Mesodermal cell (in vitro differentiated cells): Measurements from ENCODE around the gene IDI1.

ENCODE experiments used
- H3K27ac ChIP-seq: 2 replicates; pipeline ENCODE4 v1.7.0; 2013; ENCODE audit warnings: mild to moderate bottlenecking, low read depth, low read length, moderate library complexity; ENCODE audit not compliant: severe bottlenecking
- H3K36me3 ChIP-seq: 2 replicates; pipeline ENCODE4 v1.7.1; 2013; ENCODE audit warnings: mild to moderate bottlenecking, low read length, moderate library complexity; ENCODE audit not compliant: control insufficient read depth, insufficient read depth
- H3K4me1 ChIP-seq: one replicate; pipeline ENCODE4 v1.7.1; 2013; ENCODE audit warnings: mild to moderate bottlenecking, low read length; ENCODE audit not compliant: insufficient read depth, control insufficient read depth, poor library complexity, severe bottlenecking
- H3K4me3 ChIP-seq: 2 replicates; pipeline ENCODE4 v1.7.0; 2013; ENCODE audit warnings: low read length, control low read depth, mild to moderate bottlenecking; ENCODE audit not compliant: insufficient read depth, poor library complexity, severe bottlenecking; ENCODE audit errors: extremely low read depth
- H3K9me3 ChIP-seq: 2 replicates; pipeline ENCODE4 v1.7.1; 2013; ENCODE audit warnings: mild to moderate bottlenecking, low read length, moderate library complexity; ENCODE audit not compliant: control insufficient read depth
- WGBS, 2 experiments: methylation state at CpG; one replicate each; pipeline ENCODE4 v1.1.5; 2013; ENCODE audit warnings: missing lambda C conversion rate in 2 of 2; ENCODE audit not compliant: insufficient coverage in 2 of 2; 5-methylcytosine and 5-hydroxymethylcytosine counted together

Gene IDI1

GRCh38 chr10:1061930-1062774 lies 13.2 kb upstream of the IDI1 start:
- WGBS, 2 experiments = 94% methylated on average over 6 of the region's 7 CpGs

GRCh38 chr10:1059902-1060301 lies 11.0 kb upstream of the IDI1 start:
- no peaks in the 10 kb centered on the region for H3K9me3 ChIP-seq
- H3K4me3 ChIP-seq = no peak overlapping the region
- peaks cover 16% of the 10 kb centered on the region for H3K4me1 ChIP-seq
- H3K36me3 ChIP-seq = peaks cover 24% of the 10 kb centered on the region
- no peak overlapping the region for H3K27ac ChIP-seq
- 96 to 97% methylated on average over 8 of the region's 8 CpGs for WGBS, 2 experiments

More at GRCh38 chr10:1061930-1062774, 13.2 kb upstream of the IDI1 start:
- H3K4me3 ChIP-seq = no peak overlapping the region
- peaks cover 22% of the 10 kb centered on the region for H3K36me3 ChIP-seq
- H3K9me3 ChIP-seq = no peaks in the 10 kb centered on the region
- peak overlapping the region; percentile 29 for H3K27ac ChIP-seq
- peaks cover 12% of the 10 kb centered on the region for H3K4me1 ChIP-seq

DNA sequence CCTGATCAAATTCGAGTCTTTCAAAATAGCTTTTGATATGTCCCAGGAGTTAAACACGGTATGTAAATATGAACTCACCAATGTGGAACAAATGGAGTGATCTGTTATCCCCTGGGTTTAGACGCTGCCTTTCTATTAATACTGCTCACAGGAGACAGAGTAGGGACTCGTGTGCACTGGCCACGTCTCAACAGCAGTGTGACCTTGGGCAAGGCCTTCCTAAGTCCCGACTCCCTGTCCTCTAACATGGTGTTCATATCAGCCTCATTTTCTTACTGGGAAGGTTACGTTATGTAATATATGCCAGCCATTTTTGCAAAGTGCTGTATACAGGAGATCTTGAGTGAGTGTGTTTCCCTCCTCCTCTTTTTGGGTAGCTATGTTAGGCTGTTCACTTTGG lies 9.1 kb upstream of the IDI1 start:
- Histone ChIP-seq H3K4me3 (peak overlapping the region; percentile 5), H3K9me3 (no peaks in the 10 kb centered on the region), H3K27ac (no peak overlapping the region), H3K36me3 (peaks cover 31% of the 10 kb centered on the region), H3K4me1 (peaks cover 23% of the 10 kb centered on the region)
- WGBS, 2 experiments = 86 to 90% methylated on average over 5 of the region's 7 CpGs

GRCh38 chr10:1057106-1057657 lies 8.3 kb upstream of the IDI1 start:
- no peak overlapping the region for H3K27ac ChIP-seq
- 0% methylated on average over 19 to 21 of the region's 26 CpGs for WGBS, 2 experiments
- H3K4me3 ChIP-seq = peak overlapping the region; percentile 99
- H3K9me3 ChIP-seq = no peaks in the 10 kb centered on the region
- H3K4me1 ChIP-seq = peaks cover 20% of the 10 kb centered on the region
- H3K36me3 ChIP-seq = peaks cover 38% of the 10 kb centered on the region

DNA sequence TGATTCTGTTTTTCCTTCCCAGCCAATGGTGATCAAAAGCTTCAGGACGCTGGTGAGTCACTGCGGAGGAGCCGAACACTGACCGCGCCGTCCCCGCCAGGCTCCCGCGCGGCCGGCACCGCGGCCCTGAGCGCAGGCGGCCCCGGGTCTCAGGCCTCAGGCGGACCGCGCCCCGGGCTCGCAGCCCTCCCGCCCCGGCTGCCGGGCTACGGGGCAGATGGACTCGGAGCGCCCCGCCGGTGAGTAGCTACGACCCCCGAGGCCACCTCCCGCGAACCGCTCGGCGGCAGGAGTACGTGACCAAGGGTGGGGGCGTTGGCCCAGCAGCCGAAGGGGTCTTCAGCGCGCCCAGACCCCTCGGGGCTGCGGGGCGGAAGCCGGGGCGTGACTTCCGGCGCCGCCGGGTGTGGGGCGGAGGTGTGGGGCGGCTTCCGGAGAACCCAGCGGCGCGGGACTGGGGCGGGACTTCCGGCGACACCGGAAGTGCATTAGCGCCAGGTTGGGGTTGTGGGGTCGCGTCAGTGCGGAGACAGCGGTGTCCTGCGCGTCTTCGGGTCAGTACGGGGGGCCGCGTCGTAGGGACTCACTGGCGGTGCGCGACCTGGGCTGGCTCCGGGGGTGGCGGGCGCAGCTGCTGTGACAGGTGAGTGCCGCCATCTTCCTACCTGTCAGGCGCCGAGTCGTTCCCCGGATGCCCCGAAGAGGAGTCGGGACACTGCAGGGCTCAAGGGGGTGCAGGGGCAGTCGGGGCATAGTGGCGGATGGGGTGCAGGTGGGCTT lies 7.6 kb upstream of the IDI1 start, which contains the start of gene WDR37:
Gene WDR37, plus strand, starts transcription at position 60 of the 780 bp plus-strand sequence. CDS start 15,771 bp downstream, outside the sequence.
- Histone ChIP-seq H3K27ac (peak within 1 kb of the TSS; percentile 98), H3K4me1 (peaks cover 15% of the 10 kb centered on the region), H3K36me3 (peaks cover 43% of the 10 kb centered on the region), H3K9me3 (no peaks in the 10 kb centered on the region), H3K4me3 (peak within 1 kb of the TSS; percentile 99)
- 0 to 1% methylated on average over 69 to 75 of the region's 87 CpGs for WGBS, 2 experiments

GRCh38 chr10:1054684-1055083 lies 5.8 kb upstream of the IDI1 start:
- peaks cover 21% of the 10 kb centered on the region for H3K4me1 ChIP-seq
- 89 to 91% methylated on average over 5 to 6 of the region's 6 CpGs for WGBS, 2 experiments
- H3K4me3 ChIP-seq = peak overlapping the region; percentile 99
- H3K27ac ChIP-seq = no peak overlapping the region
- H3K36me3 ChIP-seq = peaks cover 45% of the 10 kb centered on the region
- H3K9me3 ChIP-seq = no peaks in the 10 kb centered on the region

DNA sequence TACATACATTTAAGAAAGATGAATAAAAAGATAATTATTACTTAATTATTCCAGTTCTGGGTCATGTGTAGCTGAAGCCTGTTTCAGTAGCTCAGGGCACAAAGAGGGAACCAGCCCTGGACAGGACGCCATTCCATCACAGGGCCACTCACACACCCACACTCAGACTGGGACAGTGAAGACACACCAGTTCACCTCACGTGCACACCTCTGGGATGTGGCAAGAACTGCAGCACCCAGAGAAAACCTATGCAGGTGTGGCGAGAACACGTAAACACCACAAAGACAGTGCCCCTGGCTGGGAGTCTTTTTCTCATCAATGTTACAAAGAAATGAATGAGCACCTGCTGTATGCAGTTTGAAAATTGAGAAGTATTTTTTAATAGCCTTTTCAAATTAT lies 1.6 kb upstream of the IDI1 start:
- Histone ChIP-seq H3K9me3 (no peaks in the 10 kb centered on the region), H3K4me3 (peak overlapping the region; percentile 98), H3K4me1 (peaks cover 21% of the 10 kb centered on the region), H3K36me3 (peaks cover 60% of the 10 kb centered on the region), H3K27ac (no peak overlapping the region)
- WGBS, 2 experiments = 60 to 73% methylated on average over 4 of the region's 4 CpGs

DNA sequence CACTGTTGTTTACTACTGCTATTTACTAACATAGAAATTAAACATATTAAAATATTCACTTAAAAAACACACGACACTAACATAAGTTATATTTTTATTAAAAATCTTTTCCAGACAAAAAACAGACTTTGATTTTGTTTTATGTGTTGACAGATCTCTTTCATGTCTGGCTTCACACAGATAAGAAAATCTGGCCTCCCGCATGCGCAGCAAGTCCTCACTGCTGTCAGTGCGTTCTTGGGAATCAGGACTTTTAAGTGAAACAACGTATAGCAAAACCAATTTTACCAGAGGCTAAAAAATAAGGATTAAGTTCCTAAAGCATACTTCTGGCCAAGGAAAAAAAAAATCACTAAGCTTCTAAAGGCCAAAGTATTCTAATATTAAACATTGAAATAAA lies 1.2 kb upstream of the IDI1 start:
- H3K4me1 ChIP-seq = peaks cover 20% of the 10 kb centered on the region
- H3K36me3 ChIP-seq = peaks cover 64% of the 10 kb centered on the region
- peak overlapping the region; percentile 99 for H3K27ac ChIP-seq
- WGBS, 2 experiments = 30 to 40% methylated on average over 2 to 3 of the region's 5 CpGs
- no peaks in the 10 kb centered on the region for H3K9me3 ChIP-seq
- H3K4me3 ChIP-seq = peak overlapping the region; percentile 98

- Histone ChIP-seq H3K9me3 (no peaks in the 10 kb centered on the region), H3K27ac (peak overlapping the region; percentile 99), H3K36me3 (peaks cover 65% of the 10 kb centered on the region), H3K4me3 (peak overlapping the region; percentile 98), H3K4me1 (peaks cover 13% of the 10 kb centered on the region)
- WGBS, 2 experiments = 0 to 1% methylated on average over 19 to 29 of the region's 34 CpGs
These were observed 573 bp upstream of the IDI1 start for GRCh38 chr10:1049425-1049958.

DNA sequence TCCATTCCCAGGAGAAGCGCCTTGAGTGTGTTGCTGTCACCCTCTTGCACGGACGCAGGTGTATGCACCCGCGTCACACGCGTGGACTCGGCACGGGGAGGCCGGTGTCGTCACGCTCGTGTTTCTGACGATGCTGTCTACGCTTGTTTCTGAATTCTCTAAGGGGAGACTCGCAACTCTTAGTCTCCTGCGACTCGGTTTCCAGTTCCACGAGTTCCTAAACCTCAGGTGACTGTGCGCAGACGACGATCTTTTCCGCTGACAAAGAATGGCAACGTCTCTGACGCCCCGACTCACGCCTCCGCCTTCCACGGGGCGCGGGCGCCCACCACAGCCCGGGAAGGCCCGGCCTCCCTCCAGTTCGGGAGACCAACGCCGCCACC lies 579 bp downstream of the IDI1 start:
- peaks cover 65% of the 10 kb centered on the region for H3K36me3 ChIP-seq
- 0 to 1% methylated on average over 37 of the region's 37 CpGs for WGBS, 2 experiments
- peak overlapping the region; percentile 98 for H3K4me3 ChIP-seq
- H3K9me3 ChIP-seq = no peaks in the 10 kb centered on the region
- peak overlapping the region; percentile 99 for H3K27ac ChIP-seq
- H3K4me1 ChIP-seq = peaks cover 13% of the 10 kb centered on the region
